Testis (tissue), 2 donors: ENCODE results near the gene SSR4.

Experiments used
- CTCF ChIP-seq, 3 experiments: fragments of 450-650 bp in 2 of 3; fragments of 200-600 bp in 1 of 3; sonication (generic) in 1 of 3; IDR thresholded peaks; one replicate each; pipeline ENCODE4 v1.5.1; 2016 to 2019; ENCODE audit warnings: antibody characterized with exemption in 3 of 3, mild to moderate bottlenecking in 2 of 3, moderate library complexity in 1 of 3
- POLR2A ChIP-seq: fragments of 450-650 bp; IDR thresholded peaks from one replicate; pipeline ENCODE4 v1.6.1; 2017; ENCODE audit warnings: antibody characterized with exemption, mild to moderate bottlenecking, moderate library complexity

GRCh38 chrX:153820601-153821000 is 26.1 kb downstream of the SSR4 start:
- TF ChIP-seq POLR2A (no peak), CTCF (IDR thresholded peaks at IDR 0.05) (no peak)
